Measurements from ENCODE around the gene BHLHE23.
"Not testable (repeated sequence)": the region's sequence is repeated elsewhere in the genome, so short reads cannot be mapped to it uniquely, and the experiment has no call there.

DNA sequence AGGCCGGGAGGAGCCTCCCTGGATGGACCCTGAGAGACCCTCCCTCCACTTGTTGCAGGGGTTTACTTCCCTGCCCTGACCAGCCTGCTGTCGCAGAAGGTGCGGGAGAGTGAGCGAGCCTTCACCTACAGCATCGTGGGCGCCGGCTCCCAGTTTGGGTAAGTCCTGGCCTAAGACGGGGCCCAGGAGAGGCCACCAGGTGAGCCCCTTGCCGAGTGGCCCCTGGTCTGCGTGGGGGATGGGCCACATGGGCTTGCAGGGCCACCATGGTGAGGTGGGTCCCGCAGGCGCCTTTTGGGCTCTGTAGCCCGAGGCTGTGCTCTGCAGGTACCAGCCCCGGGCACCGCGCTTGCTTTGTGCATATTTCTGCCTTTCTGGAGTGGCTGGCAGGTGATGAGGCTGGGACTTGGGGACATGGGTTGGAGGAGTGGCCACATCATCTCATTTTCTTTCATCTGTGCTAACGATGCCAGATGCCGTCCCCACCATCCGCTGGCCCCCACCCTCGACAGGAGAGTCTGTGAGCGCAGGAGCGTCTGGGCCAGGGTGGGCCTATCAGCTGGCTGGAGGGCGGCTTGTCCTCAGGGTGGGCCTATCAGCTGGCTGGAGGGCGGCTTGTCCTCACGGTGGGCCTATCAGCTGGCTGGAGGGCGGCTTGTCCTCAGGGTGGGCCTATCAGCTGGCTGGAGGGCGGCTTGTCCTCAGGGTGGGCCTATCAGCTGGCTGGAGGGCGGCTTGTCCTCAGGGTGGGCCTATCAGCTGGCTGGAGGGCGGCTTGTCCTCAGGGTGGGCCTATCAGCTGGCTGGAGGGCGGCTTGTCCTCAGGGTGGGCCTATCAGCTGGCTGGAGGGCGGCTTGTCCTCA is 46.1 kb downstream of the BHLHE23 start:
- TF ChIP-seq, protein P1, sequence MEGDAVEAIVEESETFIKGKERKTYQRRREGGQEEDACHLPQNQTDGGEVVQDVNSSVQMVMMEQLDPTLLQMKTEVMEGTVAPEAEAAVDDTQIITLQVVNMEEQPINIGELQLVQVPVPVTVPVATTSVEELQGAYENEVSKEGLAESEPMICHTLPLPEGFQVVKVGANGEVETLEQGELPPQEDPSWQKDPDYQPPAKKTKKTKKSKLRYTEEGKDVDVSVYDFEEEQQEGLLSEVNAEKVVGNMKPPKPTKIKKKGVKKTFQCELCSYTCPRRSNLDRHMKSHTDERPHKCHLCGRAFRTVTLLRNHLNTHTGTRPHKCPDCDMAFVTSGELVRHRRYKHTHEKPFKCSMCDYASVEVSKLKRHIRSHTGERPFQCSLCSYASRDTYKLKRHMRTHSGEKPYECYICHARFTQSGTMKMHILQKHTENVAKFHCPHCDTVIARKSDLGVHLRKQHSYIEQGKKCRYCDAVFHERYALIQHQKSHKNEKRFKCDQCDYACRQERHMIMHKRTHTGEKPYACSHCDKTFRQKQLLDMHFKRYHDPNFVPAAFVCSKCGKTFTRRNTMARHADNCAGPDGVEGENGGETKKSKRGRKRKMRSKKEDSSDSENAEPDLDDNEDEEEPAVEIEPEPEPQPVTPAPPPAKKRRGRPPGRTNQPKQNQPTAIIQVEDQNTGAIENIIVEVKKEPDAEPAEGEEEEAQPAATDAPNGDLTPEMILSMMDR (IDR thresholded peaks at IDR 0.05) = not testable (repeated sequence)
- not testable (repeated sequence) for TF ChIP-seq POLR2A (IDR thresholded peaks at IDR 0.05)

All from body of pancreas (tissue), 4 donors.